H9 (cell line): ENCODE measurements around the gene MIEF2. TPM values are rescaled to one million over a fixed set of nuclear protein-coding genes. Genes with fewer than 3 reads are reported as not detected.

Source experiments
- DNase-seq: peaks from one replicate; pipeline ENCODE4 v3.0.0-alpha.2; 2017
- H2AFZ ChIP-seq: one replicate; pipeline ENCODE4 v1.6.1; 2013; ENCODE audit warnings: mild to moderate bottlenecking, low read length, control low read depth, moderate library complexity
- H2AK5ac ChIP-seq: 2 replicates; pipeline ENCODE4 v1.6.1; 2013; ENCODE audit warnings: low read length, control low read depth, mixed read lengths; ENCODE audit not compliant: insufficient read length
- H2BK120ac ChIP-seq: one replicate; pipeline ENCODE4 v1.6.1; 2013; ENCODE audit warnings: low read depth, mild to moderate bottlenecking, low read length, control low read depth, inconsistent platforms; ENCODE audit not compliant: poor library complexity, severe bottlenecking
- H2BK12ac ChIP-seq: 2 replicates; pipeline ENCODE4 v1.6.1; 2013; ENCODE audit warnings: low read length, control low read depth, mixed read lengths, low read depth; ENCODE audit not compliant: insufficient read length
- H2BK15ac ChIP-seq: 2 replicates; pipeline ENCODE4 v1.6.1; 2013; ENCODE audit warnings: low read depth, low read length, control low read depth
- H2BK20ac ChIP-seq: one replicate; pipeline ENCODE4 v1.6.1; 2013; ENCODE audit warnings: low read depth, mild to moderate bottlenecking, low read length, control low read depth, inconsistent platforms; ENCODE audit not compliant: poor library complexity, severe bottlenecking
- H2BK5ac ChIP-seq: 2 replicates; pipeline ENCODE4 v1.6.1; 2013; ENCODE audit warnings: low read length, control low read depth, mixed read lengths; ENCODE audit not compliant: insufficient read length
- H3K14ac ChIP-seq: 2 replicates; pipeline ENCODE4 v1.6.1; 2013; ENCODE audit warnings: low read length, control low read depth; ENCODE audit not compliant: insufficient read depth
- H3K18ac ChIP-seq: 2 replicates; pipeline ENCODE4 v1.6.1; 2013; ENCODE audit warnings: low read depth, mild to moderate bottlenecking, mixed read lengths, low read length, control low read depth; ENCODE audit not compliant: insufficient read length
- H3K23ac ChIP-seq: 2 replicates; pipeline ENCODE4 v1.6.1; 2013; ENCODE audit warnings: low read length, control low read depth, mixed read lengths, low read depth; ENCODE audit not compliant: insufficient read length
- H3K23me2 ChIP-seq: 2 replicates; pipeline ENCODE4 v1.6.1; 2013; ENCODE audit warnings: low read depth, mild to moderate bottlenecking, mixed read lengths, low read length, control low read depth; ENCODE audit not compliant: insufficient read length, poor library complexity, severe bottlenecking
- H3K27ac ChIP-seq: 2 replicates; pipeline ENCODE4 v1.5.1; 2013; ENCODE audit warnings: low read length, control low read depth, mixed read lengths, low read depth; ENCODE audit not compliant: insufficient read length
- H3K27me3 ChIP-seq: 2 replicates; pipeline ENCODE4 v1.6.1; 2013; ENCODE audit warnings: low read length, control low read depth, inconsistent platforms; ENCODE audit not compliant: insufficient read depth
- H3K4ac ChIP-seq: 2 replicates; pipeline ENCODE4 v1.6.1; 2013; ENCODE audit warnings: low read depth, mild to moderate bottlenecking, control low read depth, inconsistent platforms, low read length, moderate library complexity
- H3K4me1 ChIP-seq: 2 replicates; pipeline ENCODE4 v1.6.1; 2013; ENCODE audit warnings: low read length, control low read depth, inconsistent platforms; ENCODE audit not compliant: insufficient read depth
- H3K4me2 ChIP-seq: 2 replicates; pipeline ENCODE4 v1.6.1; 2013; ENCODE audit warnings: low read length, control low read depth, mixed read lengths; ENCODE audit not compliant: insufficient read length, insufficient read depth
- H3K56ac ChIP-seq: 2 replicates; pipeline ENCODE4 v1.6.1; 2013; ENCODE audit warnings: low read depth, mild to moderate bottlenecking, mixed read lengths, low read length, control low read depth; ENCODE audit not compliant: insufficient read length
- H3K79me1 ChIP-seq: 2 replicates; pipeline ENCODE4 v1.6.1; 2013; ENCODE audit warnings: low read depth, mild to moderate bottlenecking, moderate library complexity, low read length, control low read depth, inconsistent platforms; ENCODE audit not compliant: insufficient read depth, poor library complexity, severe bottlenecking
- H3K79me2 ChIP-seq: 2 replicates; pipeline ENCODE4 v1.6.1; 2013; ENCODE audit warnings: low read length, control low read depth, inconsistent platforms; ENCODE audit not compliant: insufficient read depth
- H3K9ac ChIP-seq: 2 replicates; pipeline ENCODE4 v1.6.1; 2013; ENCODE audit warnings: low read length, control low read depth, mixed read lengths; ENCODE audit not compliant: insufficient read length; ENCODE audit errors: extremely low read depth
- H3K9me3 ChIP-seq: one replicate; pipeline ENCODE4 v1.6.1; 2013; ENCODE audit warnings: low read depth, low read length, inconsistent platforms; ENCODE audit not compliant: control insufficient read depth
- H3T11ph ChIP-seq: one replicate; pipeline ENCODE4 v1.6.1; 2013; ENCODE audit warnings: mild to moderate bottlenecking, low read length, control low read depth, inconsistent platforms
- H4K20me1 ChIP-seq: one replicate; pipeline ENCODE4 v1.6.1; 2013; ENCODE audit not compliant: control insufficient read depth, insufficient read length, insufficient read depth
- H4K5ac ChIP-seq: 2 replicates; pipeline ENCODE4 v1.6.1; 2013; ENCODE audit warnings: low read depth, mild to moderate bottlenecking, mixed read lengths, low read length, control low read depth; ENCODE audit not compliant: insufficient read length
- H4K8ac ChIP-seq: replicated peaks from 2 replicates; pipeline ENCODE4 v1.6.1; 2013; ENCODE audit warnings: low read length, control low read depth, mixed read lengths, low read depth; ENCODE audit not compliant: insufficient read length
- H4K91ac ChIP-seq: 2 replicates; pipeline ENCODE4 v1.6.1; 2013; ENCODE audit warnings: low read depth, mild to moderate bottlenecking, moderate library complexity, mixed read lengths, low read length, control low read depth; ENCODE audit not compliant: insufficient read length
- H3K27ac Mint-ChIP-seq, 3 experiments: 2 replicates in 2 of 3; 3 replicates in 1 of 3; pipeline ENCODE4 v1.8.0; 2020 to 2021; ENCODE audit warnings: mixed read lengths in 3 of 3, mild to moderate bottlenecking in 1 of 3, moderate library complexity in 1 of 3
- H3K27me3 Mint-ChIP-seq: 2 replicates; pipeline ENCODE4 v1.8.0; 2021; ENCODE audit warnings: low read depth, mild to moderate bottlenecking, moderate library complexity, mixed read lengths
- H3K36me3 Mint-ChIP-seq, 3 experiments: 2 replicates in 2 of 3; 3 replicates in 1 of 3; pipeline ENCODE4 v1.8.0; 2020 to 2021; ENCODE audit warnings: low read depth in 3 of 3, mixed read lengths in 3 of 3; ENCODE audit not compliant: insufficient read depth in 1 of 3
- H3K4me1 Mint-ChIP-seq, 2 experiments: 2 replicates each; pipeline ENCODE4 v1.8.0; 2020; ENCODE audit warnings: mixed read lengths in 2 of 2
- H3K4me3 Mint-ChIP-seq, 2 experiments: 2 replicates in 1 of 2; 3 replicates in 1 of 2; pipeline ENCODE4 v1.8.0; 2020 to 2021; ENCODE audit warnings: mild to moderate bottlenecking in 2 of 2, mixed read lengths in 2 of 2, moderate library complexity in 1 of 2
- H3K9me3 Mint-ChIP-seq, 2 experiments: 2 replicates in 1 of 2; 3 replicates in 1 of 2; pipeline ENCODE4 v1.8.0; 2020; ENCODE audit warnings: mild to moderate bottlenecking in 2 of 2, mixed read lengths in 2 of 2, moderate library complexity in 1 of 2
- CTCF ChIP-seq: fragments of 200-600 bp; sonication (generic); conservative IDR thresholded peaks from 3 replicates; pipeline ENCODE4 v1.8.0; 2021; ENCODE audit warnings: antibody characterized with exemption, mild to moderate bottlenecking
- WGBS: extraction: QIAGEN DNeasy Blood & Tissue Kit; methylation state at CpG from one replicate; pipeline ENCODE4 v1.1.7; 2013; ENCODE audit warnings: missing lambda C conversion rate, low lambda C conversion rate, mixed read lengths; ENCODE audit not compliant: insufficient read length; ENCODE audit errors: extremely low coverage; 5-methylcytosine and 5-hydroxymethylcytosine counted together
- total RNA-seq: library from RNA; stranded (reverse); gene quantifications from 2 replicates; pipeline ENCODE4 v1.2.1, GENCODE V29; 2021

The MIEF2 gene
- total RNA-seq, 1 experiment from 2014 or later: 10.3 TPM

- H3K4me1 ChIP-seq: 0 out of 2 replicates have a peak, but pooled peaks cover under 1% of the 10 kb centered on the region
- H2BK120ac ChIP-seq: no peak overlapping the region
- Mint-ChIP-seq H3K4me1 (peaks cover 21 to 26% of the 10 kb centered on the region in 2 experiments), H3K27ac (no peak overlapping the region; a peak in 2 of 7 replicates), H3K9me3 (no peaks in the 10 kb centered on the region; a peak in 1 of 5 replicates), H3K4me3 (no peak overlapping the region; a peak in 1 of 5 replicates), H3K27me3 (no peaks in the 10 kb centered on the region), H3K36me3 (peaks cover 4 to 19% (median 18%) of the 10 kb centered on the region in 3 experiments; a peak in 5 of 7 replicates)
- no peak overlapping the region for H2BK12ac ChIP-seq
- H3K56ac ChIP-seq: no peak overlapping the region
- no peak overlapping the region for H2BK15ac ChIP-seq
- H4K20me1 ChIP-seq: no peaks in the 10 kb centered on the region
- no peak overlapping the region for H3K27ac ChIP-seq
- H3K4me2 ChIP-seq: no peak overlapping the region
- no peak overlapping the region for H3K23ac ChIP-seq
- peaks cover 11% of the 10 kb centered on the region for H3K23me2 ChIP-seq
- no peak for DNase-seq
- H3K79me2 ChIP-seq: peaks cover 25% of the 10 kb centered on the region; the same call in 1 of the 2 replicates
- H3K9ac ChIP-seq: no peak overlapping the region
- H3T11ph ChIP-seq: no peak overlapping the region
- peaks cover 9% of the 10 kb centered on the region for H3K79me1 ChIP-seq
- no peak overlapping the region for H3K4ac ChIP-seq
- H3K18ac ChIP-seq: no peak overlapping the region
- no peaks in the 10 kb centered on the region for H3K27me3 ChIP-seq
- TF ChIP-seq CTCF: no peak
- WGBS: no CpG with 5 or more reads among the region's 4 CpGs
- H2AFZ ChIP-seq: no peak overlapping the region
- no peak overlapping the region for H4K91ac ChIP-seq
- H3K9me3 ChIP-seq: no peaks in the 10 kb centered on the region
- H3K14ac ChIP-seq: no peak overlapping the region
- H2BK20ac ChIP-seq: no peak overlapping the region
- H2BK5ac ChIP-seq: no peak overlapping the region
- no peak overlapping the region for H4K8ac ChIP-seq
- H4K5ac ChIP-seq: no peak overlapping the region
- no peak overlapping the region for H2AK5ac ChIP-seq
Measured at GRCh38 chr17:18229254-18229653, 31.2 kb upstream of the MIEF2 start.
